Mucosa of descending colon (tissue), 3 donors: ENCODE data around the gene FEM1A. TPM values are rescaled to one million over a fixed set of nuclear protein-coding genes. Genes with fewer than 3 reads are reported as not detected.
"Not testable (repeated sequence)": the region's sequence is repeated elsewhere in the genome, so short reads cannot be mapped to it uniquely, and the experiment has no call there.

Experiments
- ATAC-seq: fragments of 200-7000 bp; cut with Tn5 transposase; one replicate; pipeline ENCODE4 v1.9.1; 2020; ENCODE audit warnings: mild to moderate bottlenecking, moderate library complexity
- DNase-seq, 3 donors: peaks; one replicate each; pipeline ENCODE4 v3.0.0-alpha.2; 2020
- H3K36me3 ChIP-seq: fragments of 200-600 bp; one replicate; pipeline ENCODE4 v1.8.0; 2021; ENCODE audit warnings: low read depth, mild to moderate bottlenecking
- H3K4me1 ChIP-seq: fragments of 200-600 bp; one replicate; pipeline ENCODE4 v1.8.0; 2021; ENCODE audit warnings: low read depth, mild to moderate bottlenecking
- H3K4me3 ChIP-seq: fragments of 200-600 bp; one replicate; pipeline ENCODE4 v1.8.0; 2021; ENCODE audit warnings: mild to moderate bottlenecking
- H3K9me3 ChIP-seq: fragments of 200-600 bp; one replicate; pipeline ENCODE4 v1.8.0; 2021; ENCODE audit warnings: mild to moderate bottlenecking
- intact Hi-C, 2 donors: fragments of 100-400 bp; cut with DNase I in 1 of 2; cut with micrococcal nuclease in 1 of 2; formaldehyde crosslinking; loops; one replicate each; pipeline versions ENCODE4 v1.11.0 to v1.11.1; 2022; cut with DNase I, micrococcal nuclease
- total RNA-seq, 3 donors: library from RNA; stranded (reverse); fragmentation: NEBNext Ultra II Directional in 2 of 3; extraction: Animal tissue kit (Norgen Biotek cat#: 25700) in 2 of 3; gene quantifications; one replicate each; pipeline versions ENCODE4 v1.2.1 to v1.2.4, GENCODE V29; 2021 to 2023
- TF ChIP-seq, protein P1 (sequence below): fragments of 200-600 bp; IDR thresholded peaks from one replicate; pipeline ENCODE4 v1.8.0; 2022; ENCODE audit warnings: antibody characterized with exemption, mild to moderate bottlenecking
- donor health status: DM: no; HTN: no; CAD: no; lungs with moderate emphysema.
- donor health status: DM: no; HTN: no; CAD: no.
- donor health status: DM: no; HTN: yes; CAD: no.

The FEM1A gene
- total RNA-seq, 3 donors from 2014 or later, result 10.5 to 15.2 (median 11.4) TPM

DNA sequence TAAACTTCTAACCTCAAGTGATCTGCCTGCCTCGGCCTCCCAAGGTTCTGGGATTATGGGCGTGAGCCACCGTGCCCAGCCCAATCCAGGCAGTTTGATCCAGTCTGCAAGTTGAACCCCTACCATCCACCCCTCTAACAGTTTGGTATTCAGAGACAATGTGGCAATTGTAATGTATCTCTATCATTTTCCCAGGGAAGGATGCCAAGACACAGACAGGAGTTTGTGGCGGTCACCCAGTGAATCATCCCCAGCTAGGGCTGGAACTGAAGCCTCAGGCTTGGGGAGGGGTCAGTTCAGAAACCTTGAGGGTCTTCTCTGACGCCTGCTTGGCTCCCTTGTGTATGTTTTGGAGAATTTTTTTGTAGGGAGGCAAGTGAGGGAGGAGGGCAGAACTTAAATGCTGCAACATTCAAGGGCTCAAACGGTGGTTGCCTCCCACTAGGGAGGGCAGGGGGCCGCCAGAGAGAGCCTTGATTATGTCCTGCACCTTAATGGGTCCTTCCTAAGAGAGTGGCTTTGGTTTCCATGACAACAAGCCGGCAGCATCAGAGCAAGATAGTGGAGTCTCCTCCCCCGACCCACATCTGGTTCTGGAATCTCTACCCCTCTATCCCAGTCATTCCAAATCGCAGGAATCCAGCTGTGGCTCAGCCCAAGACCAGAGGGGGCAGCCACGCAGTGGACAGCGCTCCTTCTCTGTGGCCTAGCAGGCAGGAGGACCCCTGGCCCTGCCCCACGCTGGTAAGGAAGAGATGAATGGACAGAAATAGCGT, 14.9 kb upstream of the FEM1A start:
- H3K36me3 ChIP-seq, result no peaks in the 10 kb centered on the region
- intact Hi-C loops, result no loop called here
- TF ChIP-seq, protein P1, sequence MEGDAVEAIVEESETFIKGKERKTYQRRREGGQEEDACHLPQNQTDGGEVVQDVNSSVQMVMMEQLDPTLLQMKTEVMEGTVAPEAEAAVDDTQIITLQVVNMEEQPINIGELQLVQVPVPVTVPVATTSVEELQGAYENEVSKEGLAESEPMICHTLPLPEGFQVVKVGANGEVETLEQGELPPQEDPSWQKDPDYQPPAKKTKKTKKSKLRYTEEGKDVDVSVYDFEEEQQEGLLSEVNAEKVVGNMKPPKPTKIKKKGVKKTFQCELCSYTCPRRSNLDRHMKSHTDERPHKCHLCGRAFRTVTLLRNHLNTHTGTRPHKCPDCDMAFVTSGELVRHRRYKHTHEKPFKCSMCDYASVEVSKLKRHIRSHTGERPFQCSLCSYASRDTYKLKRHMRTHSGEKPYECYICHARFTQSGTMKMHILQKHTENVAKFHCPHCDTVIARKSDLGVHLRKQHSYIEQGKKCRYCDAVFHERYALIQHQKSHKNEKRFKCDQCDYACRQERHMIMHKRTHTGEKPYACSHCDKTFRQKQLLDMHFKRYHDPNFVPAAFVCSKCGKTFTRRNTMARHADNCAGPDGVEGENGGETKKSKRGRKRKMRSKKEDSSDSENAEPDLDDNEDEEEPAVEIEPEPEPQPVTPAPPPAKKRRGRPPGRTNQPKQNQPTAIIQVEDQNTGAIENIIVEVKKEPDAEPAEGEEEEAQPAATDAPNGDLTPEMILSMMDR, result no peak
- ATAC-seq (no peak), DNase-seq (no peak)
- no peak overlapping the region for H3K4me3 ChIP-seq
- H3K9me3 ChIP-seq, result no peaks in the 10 kb centered on the region
- no peaks in the 10 kb centered on the region for H3K4me1 ChIP-seq

DNA sequence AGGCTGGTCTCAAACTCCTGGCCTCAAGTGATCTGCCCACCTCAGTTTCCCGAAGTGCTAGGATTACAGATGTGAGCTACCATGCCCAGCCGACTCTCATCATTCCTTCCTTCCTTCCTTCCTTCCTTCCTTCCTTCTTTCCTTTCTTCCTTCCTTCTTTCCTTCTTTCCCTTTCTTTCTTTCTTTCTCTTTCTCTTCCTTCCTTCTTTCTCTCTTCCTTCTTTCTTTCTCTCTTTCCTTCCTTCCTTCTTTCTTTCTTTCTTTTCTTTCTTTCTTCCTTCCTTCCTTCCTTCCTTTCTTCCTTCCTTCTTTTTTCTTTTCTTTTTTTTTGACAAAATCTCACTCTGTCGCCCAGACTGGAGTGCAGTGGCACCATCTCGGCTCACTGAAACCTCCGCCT, 13.4 kb upstream of the FEM1A start:
- DNase-seq, H3K9me3 ChIP-seq, H3K4me1 ChIP-seq, H3K36me3 ChIP-seq, intact Hi-C loops, ATAC-seq, H3K4me3 ChIP-seq: not testable (repeated sequence)

DNA sequence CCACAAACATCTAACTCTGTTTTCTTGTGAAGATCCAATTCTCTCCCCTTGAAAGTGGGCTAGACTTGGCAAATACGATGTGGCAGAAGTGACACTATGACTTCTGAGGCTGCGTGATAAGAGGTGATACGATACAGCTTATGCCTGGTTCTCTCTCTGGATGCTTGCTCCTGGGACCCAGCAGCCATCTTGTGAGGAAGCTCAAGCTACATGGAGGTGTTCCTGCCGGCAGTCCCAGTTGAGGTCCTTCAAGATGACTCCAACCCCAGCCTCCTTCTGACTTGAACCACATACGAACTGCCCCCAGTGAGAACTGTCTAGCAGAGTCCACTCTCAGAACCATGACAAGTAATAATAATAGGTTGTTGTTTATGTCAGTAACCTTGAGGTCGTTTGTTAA, 10.7 kb upstream of the FEM1A start:
- no peak for ATAC-seq

DNA sequence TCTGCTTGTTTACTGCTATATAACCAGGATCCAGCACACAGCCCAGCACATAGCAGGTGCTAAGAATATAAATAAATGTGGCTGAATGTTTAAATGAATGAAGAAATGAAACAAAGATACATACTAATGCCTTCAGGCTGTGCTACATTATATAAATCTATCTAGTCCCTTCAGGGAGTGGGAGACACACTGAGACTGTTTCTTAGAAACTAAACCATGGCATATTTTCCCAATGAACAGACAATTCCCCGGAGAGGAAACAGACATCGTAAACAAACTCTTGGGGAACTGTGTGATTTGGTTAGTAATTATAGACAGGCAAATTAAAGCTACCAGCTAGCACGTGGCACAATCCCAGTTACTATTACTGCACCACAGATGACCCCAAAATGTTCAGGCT, 9.7 kb upstream of the FEM1A start:
- Histone ChIP-seq H3K9me3 (no peaks in the 10 kb centered on the region), H3K4me1 (no peaks in the 10 kb centered on the region), H3K4me3 (no peak overlapping the region), H3K36me3 (no peaks in the 10 kb centered on the region)
- intact Hi-C loops, result no loop called here
- ATAC-seq (no peak), DNase-seq (no peak)
- TF ChIP-seq, protein P1, result no peak

More for the DNA sequence above, 10.7 kb upstream of the FEM1A start:
- no peaks in the 10 kb centered on the region for H3K36me3 ChIP-seq
- intact Hi-C loops, result no loop called here
- H3K4me1 ChIP-seq, result no peaks in the 10 kb centered on the region
- no peak overlapping the region for H3K4me3 ChIP-seq
- no peak for DNase-seq
- no peaks in the 10 kb centered on the region for H3K9me3 ChIP-seq
- TF ChIP-seq, protein P1, result no peak

DNA sequence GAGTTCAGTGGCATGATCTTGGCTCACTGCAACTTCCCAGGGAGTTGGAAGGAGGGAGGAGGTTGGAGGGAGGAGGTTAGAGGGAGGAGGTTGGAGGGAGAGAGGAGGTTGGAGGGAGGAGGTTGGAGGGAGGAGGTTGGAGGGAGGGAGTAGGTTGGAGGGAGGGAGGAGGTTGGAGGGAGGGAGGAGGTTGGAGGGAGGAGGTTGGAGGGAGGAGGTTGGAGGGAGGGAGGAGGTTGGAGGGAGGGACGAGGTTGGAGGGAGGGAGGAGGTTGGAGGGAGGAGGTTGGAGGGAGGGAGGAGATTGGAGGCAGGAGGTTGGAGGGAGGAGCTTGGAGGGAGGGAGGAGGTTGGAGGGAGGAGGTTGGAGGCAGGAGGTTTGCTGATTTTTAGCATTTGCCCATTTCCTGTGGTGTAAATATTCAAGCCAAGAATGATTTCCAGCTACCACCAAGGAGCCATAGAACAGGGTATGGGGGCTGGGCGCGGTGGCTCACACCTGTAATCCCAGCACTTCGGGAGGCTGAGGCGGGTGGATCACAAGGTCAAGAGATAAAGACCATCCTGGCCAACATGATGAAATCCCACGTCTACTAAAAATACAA, 5.0 kb upstream of the FEM1A start:
- H3K4me1 ChIP-seq, H3K36me3 ChIP-seq, H3K9me3 ChIP-seq, ATAC-seq, DNase-seq, intact Hi-C loops, H3K4me3 ChIP-seq: not testable (repeated sequence)

DNA sequence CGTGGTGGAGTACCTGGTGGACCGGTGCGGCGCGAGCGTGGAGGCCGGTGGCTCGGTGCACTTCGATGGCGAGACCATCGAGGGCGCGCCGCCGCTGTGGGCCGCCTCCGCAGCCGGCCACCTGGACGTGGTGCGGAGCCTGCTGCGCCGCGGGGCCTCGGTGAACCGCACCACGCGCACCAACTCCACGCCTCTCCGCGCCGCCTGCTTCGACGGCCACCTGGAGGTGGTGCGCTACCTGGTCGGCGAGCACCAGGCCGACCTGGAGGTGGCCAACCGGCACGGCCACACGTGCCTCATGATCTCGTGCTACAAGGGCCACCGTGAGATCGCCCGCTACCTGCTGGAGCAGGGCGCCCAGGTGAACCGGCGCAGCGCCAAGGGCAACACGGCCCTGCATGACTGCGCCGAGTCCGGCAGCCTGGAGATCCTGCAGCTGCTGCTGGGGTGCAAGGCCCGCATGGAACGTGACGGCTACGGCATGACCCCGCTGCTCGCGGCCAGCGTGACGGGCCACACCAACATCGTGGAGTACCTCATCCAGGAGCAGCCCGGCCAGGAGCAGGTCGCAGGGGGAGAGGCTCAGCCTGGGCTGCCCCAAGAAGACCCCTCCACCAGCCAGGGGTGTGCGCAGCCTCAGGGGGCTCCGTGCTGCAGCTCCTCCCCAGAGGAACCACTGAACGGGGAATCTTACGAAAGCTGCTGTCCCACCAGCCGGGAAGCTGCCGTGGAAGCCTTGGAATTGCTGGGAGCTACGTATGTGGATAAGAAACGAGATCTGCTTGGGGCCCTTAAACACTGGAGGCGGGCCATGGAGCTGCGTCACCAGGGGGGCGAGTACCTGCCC, 708 bp downstream of the FEM1A start:
- DNase-seq, result peak; percentile 22 to 65 (median 45)
- ATAC-seq, H3K9me3 ChIP-seq, H3K36me3 ChIP-seq, intact Hi-C loops: not testable (repeated sequence)
- peaks cover 17% of the 10 kb centered on the region for H3K4me1 ChIP-seq
- H3K4me3 ChIP-seq, result peak overlapping the region; percentile 83

DNA sequence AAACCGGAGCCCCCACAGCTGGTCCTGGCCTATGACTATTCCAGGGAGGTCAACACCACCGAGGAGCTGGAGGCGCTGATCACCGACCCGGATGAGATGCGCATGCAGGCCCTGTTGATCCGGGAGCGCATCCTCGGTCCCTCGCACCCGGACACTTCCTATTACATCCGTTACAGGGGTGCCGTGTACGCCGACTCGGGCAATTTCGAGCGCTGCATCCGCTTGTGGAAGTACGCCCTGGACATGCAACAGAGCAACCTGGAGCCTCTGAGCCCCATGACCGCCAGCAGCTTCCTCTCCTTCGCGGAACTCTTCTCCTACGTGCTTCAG, 1.3 kb downstream of the FEM1A start:
- H3K9me3 ChIP-seq, intact Hi-C loops, ATAC-seq, H3K36me3 ChIP-seq, H3K4me3 ChIP-seq: not testable (repeated sequence)
- peak in 2 of 3 donors; percentile 28 to 60 for DNase-seq
- peaks cover 17% of the 10 kb centered on the region for H3K4me1 ChIP-seq

DNA sequence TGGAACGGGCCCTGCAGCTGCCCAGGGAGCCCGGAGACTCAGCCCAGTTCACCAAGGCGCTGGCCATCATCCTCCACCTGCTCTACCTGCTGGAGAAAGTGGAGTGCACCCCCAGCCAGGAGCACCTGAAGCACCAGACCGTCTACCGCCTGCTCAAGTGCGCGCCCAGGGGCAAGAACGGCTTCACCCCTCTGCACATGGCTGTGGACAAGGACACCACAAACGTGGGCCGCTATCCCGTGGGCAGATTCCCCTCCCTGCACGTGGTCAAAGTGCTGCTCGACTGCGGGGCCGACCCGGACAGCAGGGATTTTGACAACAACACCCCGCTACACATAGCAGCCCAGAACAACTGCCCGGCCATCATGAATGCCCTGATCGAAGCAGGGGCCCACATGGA, 1.7 kb downstream of the FEM1A start:
- intact Hi-C loops, ATAC-seq, H3K36me3 ChIP-seq, H3K9me3 ChIP-seq, H3K4me3 ChIP-seq, DNase-seq: not testable (repeated sequence)
- peaks cover 17% of the 10 kb centered on the region for H3K4me1 ChIP-seq
